ENCODE data around the gene OR52E6.
A peak's percentile ranks its signal among the peaks of the same experiment; 100 is the strongest.

The OR52E6 gene

GRCh38 chr11:5841797-5842196, at the start of gene OR52E6:
Gene OR52E6, minus strand, starts transcription at chr11:5841897. Its CDS starts 0 bp downstream, at chr11:5841897.
- no peak for DNase-seq (ENCODE audit: low read depth in 2 of 3, low spot score in 2 of 3)

DNA sequence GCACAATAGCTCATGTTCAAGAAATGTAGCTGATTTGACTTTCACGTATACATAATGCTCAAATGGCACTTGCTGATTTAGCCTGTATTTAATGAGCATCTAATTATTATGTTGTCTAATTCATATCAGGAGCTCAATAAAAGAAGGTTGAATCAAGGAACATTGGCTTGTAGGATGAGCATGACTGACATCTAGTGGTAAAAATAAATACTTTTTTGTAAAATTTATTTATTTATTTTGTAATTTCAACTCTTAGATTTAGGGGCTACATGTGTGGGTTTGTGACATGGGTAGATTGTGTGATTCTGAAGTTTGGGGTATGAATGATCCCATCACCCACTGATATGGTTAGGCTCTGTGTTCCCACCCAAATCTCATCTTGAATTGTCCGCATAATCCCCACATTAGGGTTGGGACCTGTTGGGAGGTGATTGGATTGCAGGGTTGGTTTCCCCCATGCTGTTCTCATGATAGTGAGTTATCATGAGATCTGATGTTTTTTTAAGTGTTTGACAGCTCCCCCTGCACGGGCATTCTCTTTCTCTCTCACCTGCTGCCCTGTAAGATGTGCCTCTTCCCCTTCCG, 49.6 kb upstream of the OR52E6 start:
- no peak for DNase-seq (ENCODE audit: low read depth in 2 of 3, low spot score in 2 of 3)

- DNase-seq (ENCODE audit: low read depth in 2 of 3, low spot score in 2 of 3): no peak
These were observed 46.0 kb upstream of the OR52E6 start for GRCh38 chr11:5887661-5888060.

DNA sequence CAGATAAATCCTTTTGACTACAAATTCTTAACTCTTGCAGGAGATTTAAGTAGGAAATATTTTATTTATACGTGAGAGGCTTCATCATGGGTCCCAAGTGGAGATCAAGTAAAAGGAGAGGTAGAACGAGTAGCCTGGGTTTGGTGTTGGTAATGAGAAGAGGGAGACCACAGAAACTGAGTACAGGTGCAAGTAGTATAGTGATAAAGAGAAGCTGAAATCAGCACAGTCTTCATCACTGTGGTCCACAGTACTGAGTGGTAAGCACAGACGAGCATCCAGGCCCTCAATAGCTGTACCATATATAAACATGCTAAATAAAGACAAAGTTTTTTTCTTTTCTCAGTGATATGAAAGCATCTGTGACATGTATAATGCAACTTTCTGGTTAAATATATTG, 45.5 kb upstream of the OR52E6 start:
- DNase-seq (ENCODE audit: low read depth in 2 of 3, low spot score in 2 of 3): no peak

GRCh38 chr11:5881756-5882155, 40.1 kb upstream of the OR52E6 start:
- DNase-seq (ENCODE audit: low read depth in 2 of 3, low spot score in 2 of 3): no peak

DNA sequence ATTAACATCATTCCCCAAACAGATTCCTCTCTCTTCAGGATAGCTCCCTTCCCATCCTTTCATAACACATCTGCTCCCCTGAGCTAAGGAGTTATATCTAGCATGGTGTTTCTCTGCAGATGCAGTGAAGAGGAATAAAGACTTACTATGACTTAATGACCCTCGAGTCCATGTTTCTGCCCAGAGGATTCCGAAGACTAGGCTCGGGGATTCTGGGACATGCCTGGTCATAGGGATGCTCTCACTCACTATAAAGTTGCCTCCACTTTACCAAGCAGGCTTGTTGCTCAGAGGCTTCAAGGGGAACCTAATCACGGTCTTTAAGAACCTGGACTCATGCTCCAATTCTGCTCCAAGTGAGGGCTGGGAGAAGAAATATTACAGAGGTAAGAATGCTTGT, 38.6 kb upstream of the OR52E6 start, which contains the start of gene OR52E4:
OR52E4 (plus strand) TSS at position 301 of the 400 bp plus-strand sequence. CDS start 3,664 bp downstream, outside the sequence.
- no peak for DNase-seq (ENCODE audit: low read depth in 2 of 3, low spot score in 2 of 3)

GRCh38 chr11:5878564-5878963, 36.9 kb upstream of the OR52E6 start:
- no peak for DNase-seq (ENCODE audit: low read depth in 2 of 3, low spot score in 2 of 3)

DNA sequence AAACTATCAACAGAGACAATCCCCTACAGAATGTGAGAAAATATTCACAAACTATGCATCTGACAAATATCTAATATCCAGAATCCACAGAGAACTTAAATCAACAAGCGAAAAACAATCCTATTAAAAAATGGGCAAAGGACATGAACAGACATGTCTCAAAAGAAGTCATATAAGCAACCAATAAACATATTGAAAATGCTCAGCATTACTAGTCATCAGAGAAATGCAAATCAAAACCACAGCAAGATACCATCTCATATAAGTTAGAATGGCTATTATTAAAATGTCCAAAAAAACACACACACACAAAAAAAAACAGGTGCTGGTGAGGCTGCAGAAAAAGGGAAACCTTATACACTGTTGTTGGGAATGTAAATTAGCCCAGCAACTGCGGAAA, 24.1 kb upstream of the OR52E6 start:
- DNase-seq (ENCODE audit: low read depth in 2 of 3, low spot score in 2 of 3): no peak

- DNase-seq (ENCODE audit: low read depth in 2 of 3, low spot score in 2 of 3): no peak
These were observed 15.9 kb upstream of the OR52E6 start, which contains the start of gene OR52E8 for GRCh38 chr11:5857590-5857989. Gene OR52E8, minus strand, starts transcription at chr11:5857690. Its CDS starts 0 bp downstream, at chr11:5857690.

- no peak for DNase-seq (ENCODE audit: low read depth in 2 of 3, low spot score in 2 of 3)
These were observed 9.3 kb upstream of the OR52E6 start for GRCh38 chr11:5851002-5851401.

DNA sequence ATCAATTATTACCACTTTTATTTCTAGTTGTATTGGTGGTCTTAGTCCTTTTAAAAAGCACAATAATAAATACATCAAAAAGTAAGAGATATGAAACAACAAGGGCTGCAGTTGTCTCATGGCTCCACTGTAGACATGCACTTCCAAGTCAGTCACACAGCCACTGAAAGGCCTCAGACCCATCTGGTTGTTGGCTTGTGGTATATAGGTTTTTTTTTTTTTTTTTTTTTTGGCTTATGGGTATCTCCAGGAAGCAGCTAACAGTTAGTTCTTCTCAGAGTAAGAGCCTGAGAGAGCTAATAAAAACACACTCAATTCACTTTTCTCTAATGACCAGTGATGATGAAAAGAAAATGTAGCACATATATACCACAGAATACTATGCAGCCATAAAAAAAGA, 6.0 kb upstream of the OR52E6 start:
- DNase-seq (ENCODE audit: low read depth in 2 of 3, low spot score in 2 of 3): no peak

DNA sequence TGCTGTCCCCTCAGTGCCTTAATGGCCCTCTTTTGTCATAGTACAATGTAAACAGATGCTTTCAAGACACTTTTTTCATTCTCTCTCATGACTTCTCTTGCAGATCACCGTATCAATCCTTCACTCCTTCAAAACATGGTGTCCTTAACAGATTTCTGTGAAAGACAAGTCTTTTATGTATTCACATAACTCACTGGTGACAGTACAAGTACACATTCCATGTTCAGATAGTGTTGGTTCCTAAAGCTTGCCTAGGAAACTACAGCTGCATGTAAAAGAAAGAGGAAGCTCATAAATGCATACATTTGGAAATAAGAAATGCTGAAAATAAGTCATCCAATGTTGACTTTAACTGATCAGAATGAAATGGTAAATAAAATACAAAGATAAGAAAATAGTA, 5.0 kb upstream of the OR52E6 start:
- no peak for DNase-seq (ENCODE audit: low read depth in 2 of 3, low spot score in 2 of 3)

DNA sequence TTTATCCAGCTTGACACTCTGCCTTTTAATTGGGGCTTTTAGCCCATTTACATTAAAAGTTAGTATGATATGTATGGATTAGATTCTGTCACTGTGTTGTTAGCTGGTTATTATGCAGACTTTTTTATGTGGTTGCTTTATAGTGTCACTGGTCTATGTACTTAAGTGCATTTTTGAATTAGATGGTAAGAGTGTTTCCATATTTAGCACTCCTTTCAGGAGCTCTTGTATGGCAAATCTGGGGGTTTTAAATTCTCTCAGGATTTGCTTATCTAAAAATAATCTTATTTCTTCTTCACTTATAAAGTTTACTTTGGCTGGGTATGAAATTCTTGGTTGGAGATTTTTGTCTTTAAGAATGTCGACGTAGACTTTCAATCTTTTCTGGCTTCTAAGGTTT, 4.0 kb downstream of the OR52E6 start:
- no peak for DNase-seq (ENCODE audit: low read depth in 2 of 3, low spot score in 2 of 3)

DNA sequence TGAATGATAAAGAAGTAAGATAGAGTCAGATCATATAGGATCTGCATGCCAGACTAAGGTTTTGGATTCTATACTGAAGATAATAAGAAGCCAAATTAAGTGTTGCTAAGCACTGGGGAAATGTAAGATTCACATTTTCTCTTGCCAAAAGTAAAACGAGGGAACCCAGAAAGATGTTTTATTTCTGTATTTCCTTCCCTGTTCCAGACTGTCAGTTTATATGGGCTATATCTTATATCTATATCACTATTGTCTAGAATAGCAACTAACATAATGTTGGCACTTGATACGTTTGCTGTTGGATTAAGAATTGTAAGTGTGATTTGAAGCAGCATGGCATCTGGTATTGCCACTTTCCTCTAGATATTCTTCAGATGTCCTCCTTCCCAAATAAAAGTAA, 8.3 kb downstream of the OR52E6 start:
- no peak for DNase-seq (ENCODE audit: low read depth in 2 of 3, low spot score in 2 of 3)

- DNase-seq (ENCODE audit: low read depth in 2 of 3, low spot score in 2 of 3): no peak
These were observed 10.4 kb downstream of the OR52E6 start for GRCh38 chr11:5831196-5831829.

- DNase-seq (ENCODE audit: low read depth in 2 of 3, low spot score in 2 of 3): no peak
These were observed 23.3 kb downstream of the OR52E6 start for GRCh38 chr11:5818245-5818886.

DNA sequence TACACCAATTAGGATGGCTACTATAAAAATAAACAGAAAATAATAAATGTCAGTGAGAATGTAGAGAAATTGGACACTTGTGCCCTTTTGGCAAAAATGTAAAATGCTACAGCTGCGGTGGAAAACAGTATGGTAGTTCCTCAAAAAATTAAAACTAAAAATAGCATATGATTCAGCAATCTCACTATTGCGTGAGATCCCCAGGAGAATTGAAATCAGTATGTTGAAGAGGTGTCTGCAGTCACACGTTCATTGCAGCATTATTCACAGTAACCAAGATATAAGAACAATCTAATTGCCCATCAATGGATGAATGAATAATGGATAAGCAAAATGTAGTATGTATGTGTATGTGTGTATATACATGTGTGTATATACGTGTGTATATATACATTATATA, 26.2 kb downstream of the OR52E6 start:
- DNase-seq (ENCODE audit: low read depth in 2 of 3, low spot score in 2 of 3): no peak

DNA sequence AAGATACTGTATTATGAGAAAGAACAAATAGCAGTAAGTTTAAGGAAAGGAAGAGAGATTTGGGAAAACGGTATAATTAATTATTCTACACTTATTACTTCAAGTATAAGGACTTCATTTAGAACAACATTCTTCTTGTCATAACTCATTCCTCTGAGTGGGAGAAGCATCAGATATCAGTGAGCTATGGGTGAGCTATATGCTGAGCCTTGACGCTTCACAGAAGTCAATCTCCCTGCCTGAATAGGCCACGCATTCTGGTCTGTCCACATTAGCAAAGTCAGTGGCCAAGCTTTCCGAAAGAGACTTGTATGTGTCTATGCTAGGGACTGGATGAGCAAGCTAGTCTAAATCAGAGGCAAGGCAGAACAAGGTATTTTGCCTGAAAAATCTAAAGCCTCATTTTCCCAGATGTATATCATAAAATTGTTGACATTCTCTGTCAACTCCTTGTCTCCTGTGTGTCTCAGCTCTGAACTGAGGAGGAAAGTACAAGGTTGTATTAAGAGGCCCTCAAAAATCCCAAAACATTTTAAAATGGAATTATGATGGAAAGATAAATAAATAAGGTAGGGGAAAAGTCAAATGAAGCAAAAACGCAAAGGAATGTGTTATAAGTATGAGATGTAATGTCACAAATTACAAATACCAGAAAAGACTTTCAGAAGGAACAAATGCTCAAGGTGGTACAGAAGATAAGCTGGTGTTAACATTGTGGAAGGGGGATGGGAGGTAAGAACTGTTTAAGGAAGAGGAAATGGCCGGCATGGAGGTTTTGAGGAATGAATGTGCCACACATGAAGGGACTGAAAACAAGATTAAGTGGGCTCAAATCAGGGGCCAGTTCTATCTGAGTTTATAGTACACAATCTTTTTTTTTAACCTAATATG, 31.5 kb downstream of the OR52E6 start:
- DNase-seq (ENCODE audit: low read depth in 2 of 3, low spot score in 2 of 3): no peak

GRCh38 chr11:5809122-5809519, 32.6 kb downstream of the OR52E6 start:
- no peak for DNase-seq (ENCODE audit: low read depth in 2 of 3, low spot score in 2 of 3)

GRCh38 chr11:5808500-5809121, 33.1 kb downstream of the OR52E6 start, which contains the start of gene OR52N2:
Gene OR52N2, plus strand, starts transcription at chr11:5808924. Its CDS starts 11,412 bp downstream, at chr11:5820336.
- peak in 2 of 3 experiments; percentile 40 to 55 for DNase-seq (ENCODE audit: low read depth in 2 of 3, low spot score in 2 of 3)

GRCh38 chr11:5807580-5807979, 34.1 kb downstream of the OR52E6 start:
- DNase-seq (ENCODE audit: low read depth in 2 of 3, low spot score in 2 of 3): no peak
